GM12892 (cell line): ENCODE results near the gene GAL3ST3.

ENCODE experiments used
- POLR2A ChIP-seq: IDR thresholded peaks from 2 replicates; pipeline ENCODE4 v1.6.1; 2011; ENCODE audit warnings: low read depth, low read length, control low read depth
- TAF1 ChIP-seq: IDR thresholded peaks from 2 replicates; pipeline ENCODE4 v1.6.1; 2011; ENCODE audit warnings: low read depth, mild to moderate bottlenecking, control low read depth, low read length, borderline replicate concordance

- TF ChIP-seq POLR2A: no peak
- TF ChIP-seq TAF1: no peak
Observed at GRCh38 chr11:66050581-66051231, 1.7 kb upstream of the GAL3ST3 start.
